Fibroblast of lung (primary cell): Measurements from ENCODE around the gene MBD3L2B.

Experiments
- CTCF ChIP-seq, 2 donors: IDR thresholded peaks in 1 of 2; conservative IDR thresholded peaks in 1 of 2; 1 replicate in 1 of 2; 2 replicates in 1 of 2; pipeline ENCODE4 v1.5.1; 2011 to 2012; ENCODE audit warnings: low read length in 2 of 2, control low read depth in 1 of 2, inconsistent platforms in 1 of 2, low read depth in 1 of 2, mild to moderate bottlenecking in 1 of 2
- EZH2 ChIP-seq: IDR thresholded peaks from 2 replicates; pipeline ENCODE4 v1.5.1; 2012; ENCODE audit warnings: low read length, control low read depth, mild to moderate bottlenecking; ENCODE audit errors: missing control alignments

- no peak for TF ChIP-seq CTCF (conservative IDR thresholded peaks at IDR 0.05 in 1 of 2, IDR thresholded peaks at IDR 0.05 in 1 of 2; ENCODE audit: low read depth in 1 of 2, low read length in 2 of 2)
- no peak for TF ChIP-seq EZH2
Observed at GRCh38 chr19:6983448-6983847, 37.8 kb downstream of the MBD3L2B start.
